ENCODE measurements around the gene CMSS1. TPM values are rescaled to one million over a fixed set of nuclear protein-coding genes. Genes with fewer than 3 reads are reported as not detected.
A peak's percentile ranks its signal among the peaks of the same experiment; 100 is the strongest.

The CMSS1 gene
- total and polyA plus RNA-seq, 2 of the 13 experiments (the other 11 are each of a cell fraction or from before 2014, with no cell fraction given) = 6.4 to 48.7 TPM

GRCh38 chr3:99875929-99876841 lies 58.5 kb downstream of the CMSS1 start (continued):
- no peak for TF ChIP-seq PBX2 (CRISPR knock-in tag; IDR thresholded peaks at IDR 0.05)
- TF ChIP-seq KLF11 (CRISPR knock-in tag; IDR thresholded peaks at IDR 0.05) = peak; percentile 34; the same call in 1 of the 2 replicates

GRCh38 chr3:99877031-99877579 lies 59.4 kb downstream of the CMSS1 start:
- POLR2A ChIA-PET = interaction anchor here (1.1 to 3.6 kb wide), 10 partner anchors 18 to 383 kb away, joined by 3 to 18 read pairs (median 6); partner anchors contain the start of gene TBC1D23

More at GRCh38 chr3:99877031-99877579, 59.4 kb downstream of the CMSS1 start:
- in situ Hi-C loops (cut with HindIII; ENCODE audit: extremely low pct_ligation_motif_present, low pct_unique_long_range_greater_than_20kb) = loop anchor here (10.0 kb wide), 1 partner anchor 168 kb away; no protein-coding TSS in a partner anchor
- no peak for ATAC-seq
- WGBS (ENCODE audit: low lambda C conversion rate) = 93% methylated on average over 4 of the region's 4 CpGs
- Histone ChIP-seq H3K27ac (ENCODE audit: extremely low read length, insufficient read depth, low read length) (peak overlapping the region; percentile 86), H3K9me3 (ENCODE audit: low read length) (no peaks in the 10 kb centered on the region), H3K36me3 (replicated peaks in 1 of 2; ENCODE audit: control insufficient read depth in 1 of 2, insufficient read depth in 2 of 2, low read length in 2 of 2) (no peaks in the 10 kb centered on the region), H3K9ac (ENCODE audit: insufficient read depth, low read depth, low read length) (peak overlapping the region; percentile 99), H3K79me2 (ENCODE audit: insufficient read depth, low read length) (peaks cover 47% of the 10 kb centered on the region), H3K27me3 (ENCODE audit: control insufficient read depth in 1 of 2, insufficient read depth in 2 of 2, low read length in 2 of 2) (no peaks in the 10 kb centered on the region; a peak in 1 of 5 replicates), H3K4me2 (ENCODE audit: low read depth, low read length) (peak overlapping the region; percentile 92), H4K20me1 (ENCODE audit: insufficient read depth, low read length) (peaks cover 15% of the 10 kb centered on the region), H3K4me1 (ENCODE audit: insufficient read depth, low read length) (peaks cover 44% of the 10 kb centered on the region), H2AFZ (ENCODE audit: low read length) (no peak overlapping the region), H3K4me3 (replicated peaks in 1 of 3; ENCODE audit: insufficient read depth in 1 of 3, low read depth in 2 of 3, low read length in 3 of 3) (peak overlapping the region; percentile 73 to 92 (median 83); a peak in 3 of 6 replicates)
- DNase-seq (ENCODE audit: low spot score) = no peak
- intact Hi-C loops (cut with micrococcal nuclease; ENCODE audit: unreplicated experiment) = loop anchor here (2.0 to 5.0 kb wide), 2 partner anchors 44 to 185 kb away; no protein-coding TSS in a partner anchor
- FAIRE-seq = no peak
- TF ChIP-seq RBFOX2 (IDR thresholded peaks at IDR 0.05; ENCODE audit: low read depth, low read length) (peak; percentile 1; the same call in 1 of the 2 replicates), RFX3 (CRISPR knock-in tag; IDR thresholded peaks at IDR 0.05) (no peak), PAF1 (CRISPR knock-in tag; IDR thresholded peaks at IDR 0.05) (peak; percentile 58; the same call in 1 of the 2 replicates)
- CTCF ChIA-PET (ENCODE audit: low intra/inter-chr PET ratio, low total read pairs) = no interaction called here
- BruUV-seq (replicated peaks) = no TSS peak

Measured in HepG2 (cell line).